Activated CD4-positive, alpha-beta T cell treated with anti-CD3 and anti-CD28 coated beads for 1 hour (primary cell): Measurements from ENCODE around the gene PLCB3.
A peak's percentile ranks its signal among the peaks of the same experiment; 100 is the strongest.
"Not testable (repeated sequence)": the region's sequence is repeated elsewhere in the genome, so short reads cannot be mapped to it uniquely, and the experiment has no call there.

Experiments used
- DNase-seq: peaks from one replicate; pipeline ENCODE4 v3.0.0-alpha.2; 2020

PLCB3 gene

DNA sequence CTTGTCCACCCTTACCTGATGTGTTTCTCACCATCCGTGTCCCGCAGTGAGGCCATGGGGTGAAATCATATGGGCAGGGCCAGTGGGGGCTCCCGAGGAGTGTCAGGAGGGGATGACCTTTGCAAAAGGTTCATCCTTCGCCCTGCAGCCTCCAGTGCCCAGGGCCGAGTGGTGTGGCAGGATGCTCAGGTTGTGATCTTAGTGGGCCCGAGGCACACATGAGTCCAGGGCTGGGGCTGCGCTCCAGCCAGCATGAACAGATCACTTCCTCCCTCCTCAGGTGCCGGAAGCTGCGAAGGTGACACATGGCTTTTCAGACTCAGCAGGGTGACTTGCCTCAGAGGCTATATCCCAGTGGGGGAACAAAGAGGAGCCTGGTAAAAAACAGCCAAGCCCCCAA is 13.3 kb upstream of the PLCB3 start:
- no peak for DNase-seq

DNA sequence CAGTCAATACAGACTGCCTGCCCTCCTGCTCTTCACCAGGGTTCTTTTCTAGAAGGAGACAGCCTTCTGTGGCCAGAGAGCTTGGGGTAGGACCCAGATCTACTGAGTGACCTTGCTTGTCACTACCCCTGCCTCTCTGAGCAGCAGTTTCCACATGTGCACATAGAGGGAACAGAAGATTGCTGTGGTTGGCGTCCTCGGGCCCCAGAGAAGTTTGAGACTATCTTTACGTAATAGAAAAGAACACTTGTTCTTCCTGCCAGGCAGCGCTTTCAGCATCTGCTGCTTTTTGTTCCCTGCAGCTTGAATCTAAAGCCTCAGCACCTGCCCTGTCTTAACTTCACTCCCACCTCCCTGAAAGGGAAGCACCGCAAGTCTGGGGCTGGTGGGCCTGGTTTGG is 12.3 kb upstream of the PLCB3 start:
- DNase-seq: no peak

DNA sequence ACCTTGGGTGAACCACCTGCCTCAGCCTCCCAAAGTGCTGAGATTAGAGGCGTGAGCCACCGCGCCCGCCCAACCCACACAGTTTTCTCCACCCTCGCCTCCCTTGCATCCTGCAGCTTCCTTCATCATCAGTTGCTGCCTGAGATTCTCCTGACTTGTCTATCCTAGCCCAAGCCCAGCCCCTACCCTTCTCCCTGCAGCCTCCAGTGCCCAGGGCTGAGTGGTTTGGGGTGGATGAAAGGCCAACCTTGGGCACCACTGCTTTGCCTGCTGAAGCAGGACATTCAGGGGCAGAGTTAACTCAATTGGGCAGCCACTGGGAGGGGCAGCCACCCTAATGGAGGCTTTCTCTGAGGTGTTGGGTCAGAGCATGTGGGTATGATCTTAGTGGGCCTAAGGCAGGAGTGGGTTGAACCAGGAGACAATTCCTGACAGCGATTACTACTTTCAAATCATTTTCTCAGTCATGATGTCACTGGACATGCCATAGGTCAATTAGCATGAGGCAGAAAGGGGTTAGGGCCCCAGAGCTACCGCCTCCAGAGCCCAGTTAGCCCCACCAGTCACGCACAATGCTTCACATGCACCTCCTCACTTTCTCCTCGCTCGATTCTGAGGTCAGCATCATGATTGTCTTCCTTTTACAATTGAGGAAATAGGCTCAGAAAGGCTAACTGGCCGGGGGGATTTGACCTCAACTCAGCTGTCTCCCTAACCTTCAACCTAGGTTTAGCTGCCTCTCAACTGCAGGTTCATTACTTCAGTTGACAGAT is 11.5 kb upstream of the PLCB3 start:
- no peak for DNase-seq

DNA sequence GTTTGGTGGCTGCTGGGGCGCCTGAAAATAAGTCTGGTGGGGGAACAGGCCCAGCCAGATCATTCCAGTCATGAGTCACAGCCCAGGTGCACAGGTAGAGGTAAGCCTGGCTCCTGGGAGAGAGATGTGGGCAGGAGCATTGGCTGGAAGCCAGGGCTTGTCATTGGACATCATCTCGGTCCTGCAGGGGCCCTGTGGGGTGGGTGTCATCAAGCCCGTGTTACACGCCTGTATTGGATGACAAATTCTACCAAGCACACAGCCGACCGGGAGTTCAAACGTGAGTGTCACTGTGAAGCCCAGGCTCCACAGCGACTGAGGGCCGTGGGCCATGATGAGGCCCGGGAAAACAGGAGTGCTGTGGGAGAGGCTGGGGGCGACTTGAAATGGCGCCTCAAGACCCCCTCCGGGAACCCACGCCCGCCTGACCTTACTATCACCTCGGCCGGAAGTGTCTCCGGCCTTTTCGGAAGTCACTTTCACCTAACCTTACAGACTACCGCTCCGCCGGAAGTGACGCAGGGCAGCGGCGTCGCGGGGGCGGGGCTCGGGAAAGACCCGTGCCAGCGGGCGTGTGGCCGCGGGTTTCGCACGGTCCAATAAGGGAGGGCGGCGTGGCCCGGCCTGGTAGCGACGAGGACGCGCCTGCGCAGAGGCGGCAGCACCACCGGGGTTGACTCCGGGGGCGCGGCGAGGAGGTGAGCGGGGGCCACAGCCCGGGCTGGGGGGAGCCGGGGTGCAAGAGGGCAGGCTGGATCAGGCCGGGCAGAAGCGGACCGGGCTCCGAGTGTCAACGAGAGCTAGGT is 10.7 kb upstream of the PLCB3 start, which contains the start of gene FKBP2:
Gene FKBP2, plus strand, starts transcription at position 661 of the 806 bp plus-strand sequence. CDS start 1,293 bp downstream, outside the sequence.
- DNase-seq: peak; percentile 98

DNA sequence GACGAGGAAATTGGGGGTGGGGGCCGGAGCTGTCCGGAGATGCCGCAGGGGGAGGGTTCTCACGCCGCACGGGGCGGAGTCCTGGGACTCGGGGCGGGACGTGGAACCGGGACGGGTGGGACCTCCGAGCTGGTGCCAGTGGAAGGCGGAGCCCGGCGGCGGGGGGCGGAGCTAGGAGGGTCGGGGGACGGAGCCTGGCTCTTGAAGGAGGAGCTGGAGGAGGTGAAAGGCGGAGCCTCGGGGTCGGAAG is 10.2 kb upstream of the PLCB3 start:
- peak; percentile 100 for DNase-seq

DNA sequence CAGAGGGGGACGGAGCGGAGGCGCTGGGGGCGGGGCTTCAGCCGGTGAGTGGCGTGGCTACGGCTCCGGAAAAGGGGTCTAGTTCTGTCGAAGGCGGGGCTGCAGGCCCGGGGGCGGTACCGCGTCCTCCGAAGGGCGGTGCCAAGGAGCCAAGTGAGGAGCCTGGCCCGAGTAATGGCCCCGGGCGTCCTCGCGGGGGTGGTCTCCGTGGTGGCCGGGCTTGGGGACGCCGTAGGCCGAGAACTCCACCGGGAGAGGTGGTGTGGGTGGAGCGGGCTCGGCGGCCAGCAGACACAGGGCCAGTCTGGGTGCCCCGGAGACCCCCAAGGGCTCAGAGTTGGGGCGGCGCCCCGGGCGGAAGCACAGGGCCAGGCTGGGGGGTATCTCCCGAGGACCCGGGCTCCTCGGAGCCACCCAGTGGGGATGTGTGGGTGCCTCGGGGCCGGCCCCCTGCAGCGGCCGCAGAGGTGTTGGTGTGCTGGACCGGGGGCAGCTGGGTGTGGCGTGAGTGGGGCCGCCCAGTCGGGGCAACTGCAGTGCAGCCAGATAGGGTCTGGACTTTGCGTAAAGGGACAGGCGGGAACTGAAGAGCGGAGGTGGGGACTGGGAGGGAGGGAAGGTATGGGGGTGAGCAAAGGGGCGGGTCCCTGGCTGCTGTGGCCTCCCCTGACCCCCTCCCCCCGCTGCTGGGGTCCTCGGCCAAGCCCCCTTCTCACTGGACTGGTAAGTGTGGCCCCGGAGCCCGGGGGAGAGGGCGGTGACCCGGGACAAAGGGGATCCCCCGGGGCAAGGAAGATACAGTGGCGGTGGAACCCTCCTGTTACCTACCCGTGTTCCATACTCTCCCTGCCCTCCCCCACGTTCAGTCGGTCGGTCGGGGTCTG is 9.6 kb upstream of the PLCB3 start:
- DNase-seq: no peak

DNA sequence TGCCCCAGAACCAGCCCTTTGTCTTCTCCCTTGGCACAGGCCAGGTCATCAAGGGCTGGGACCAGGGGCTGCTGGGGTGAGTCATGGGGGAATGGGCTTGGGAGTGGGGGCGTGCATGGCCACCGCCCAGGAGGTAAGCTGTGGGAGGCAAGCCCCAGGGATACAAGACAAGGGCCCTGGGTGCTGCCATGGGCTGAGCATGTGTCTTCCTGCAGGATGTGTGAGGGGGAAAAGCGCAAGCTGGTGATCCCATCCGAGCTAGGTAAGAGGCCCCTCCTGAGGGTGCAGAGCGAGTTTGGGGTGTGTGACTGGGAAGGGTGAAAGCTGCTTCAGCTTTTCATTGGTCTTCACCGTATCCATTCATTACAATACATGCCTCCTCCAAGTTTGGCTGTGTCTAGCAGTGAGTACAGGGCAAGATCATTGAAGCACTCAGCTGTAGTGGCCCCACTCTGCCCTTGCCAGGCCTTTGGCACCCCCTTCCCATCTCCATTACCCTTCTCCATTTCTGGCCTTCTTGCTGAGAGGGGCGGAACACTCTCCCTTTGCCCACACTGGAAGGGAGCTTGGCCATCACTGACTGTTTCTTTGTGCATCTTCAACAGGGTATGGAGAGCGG is 8.0 kb upstream of the PLCB3 start:
- DNase-seq: no peak

DNA sequence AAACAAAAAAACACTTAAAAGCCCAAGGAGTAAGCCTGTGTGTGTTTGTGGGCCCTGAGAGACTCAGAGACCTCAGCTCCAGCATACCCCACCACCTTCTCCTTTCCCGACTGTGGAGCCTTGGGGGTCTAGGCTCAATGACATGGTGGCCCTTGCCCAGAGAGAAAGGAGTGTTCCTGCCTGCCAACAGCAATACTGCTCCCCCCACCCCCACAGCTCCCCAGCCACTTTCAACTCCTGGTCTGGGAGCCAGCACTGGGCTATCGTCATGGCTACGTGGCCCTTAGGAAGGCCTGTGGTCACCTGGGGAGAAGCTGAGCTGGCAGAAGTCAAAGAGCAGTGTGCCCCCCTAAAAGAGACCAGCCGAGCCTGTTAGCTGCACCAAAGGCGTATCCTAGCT is 7.2 kb upstream of the PLCB3 start:
- DNase-seq: no peak

DNA sequence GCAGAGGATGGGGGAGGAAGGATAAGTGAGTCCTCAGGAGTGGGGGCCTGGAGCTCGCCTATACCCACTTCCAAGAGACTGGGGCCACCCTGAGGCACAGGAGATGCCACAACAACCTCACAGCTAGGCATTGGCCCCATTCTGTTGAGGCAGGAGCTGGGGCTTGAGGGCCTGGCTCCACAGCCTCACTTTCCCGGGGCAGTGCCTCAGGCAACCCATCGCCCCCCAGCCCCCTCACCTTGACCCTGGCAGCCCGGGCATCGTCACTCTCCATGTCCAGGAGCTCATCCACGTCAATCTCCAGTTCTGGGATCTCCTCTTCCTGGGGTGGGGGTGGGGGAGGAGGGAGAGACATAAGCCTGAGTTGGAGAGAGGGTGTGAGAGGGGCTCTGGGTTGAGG is 6.4 kb upstream of the PLCB3 start:
- DNase-seq: no peak

DNA sequence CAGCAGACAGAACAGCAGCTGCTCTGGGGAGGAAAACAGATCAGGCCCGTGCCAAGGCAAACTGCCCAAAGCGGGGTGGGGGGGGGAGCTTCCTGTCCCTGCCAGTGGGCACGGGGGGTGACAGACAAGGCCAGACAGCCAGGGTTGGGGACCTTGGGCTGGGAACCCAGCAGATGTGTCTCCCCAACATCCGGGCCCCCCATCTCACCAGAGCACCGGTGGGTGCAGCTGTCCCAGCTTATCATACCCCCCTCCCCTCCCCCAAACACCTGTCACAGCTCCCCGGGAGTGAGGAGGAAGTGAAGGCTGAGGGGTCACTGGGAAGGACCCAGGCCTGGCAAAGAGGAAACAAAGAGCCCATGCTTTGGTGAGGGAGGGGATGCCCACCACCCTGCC is 5.9 kb upstream of the PLCB3 start:
- peak; percentile 19 for DNase-seq

DNA sequence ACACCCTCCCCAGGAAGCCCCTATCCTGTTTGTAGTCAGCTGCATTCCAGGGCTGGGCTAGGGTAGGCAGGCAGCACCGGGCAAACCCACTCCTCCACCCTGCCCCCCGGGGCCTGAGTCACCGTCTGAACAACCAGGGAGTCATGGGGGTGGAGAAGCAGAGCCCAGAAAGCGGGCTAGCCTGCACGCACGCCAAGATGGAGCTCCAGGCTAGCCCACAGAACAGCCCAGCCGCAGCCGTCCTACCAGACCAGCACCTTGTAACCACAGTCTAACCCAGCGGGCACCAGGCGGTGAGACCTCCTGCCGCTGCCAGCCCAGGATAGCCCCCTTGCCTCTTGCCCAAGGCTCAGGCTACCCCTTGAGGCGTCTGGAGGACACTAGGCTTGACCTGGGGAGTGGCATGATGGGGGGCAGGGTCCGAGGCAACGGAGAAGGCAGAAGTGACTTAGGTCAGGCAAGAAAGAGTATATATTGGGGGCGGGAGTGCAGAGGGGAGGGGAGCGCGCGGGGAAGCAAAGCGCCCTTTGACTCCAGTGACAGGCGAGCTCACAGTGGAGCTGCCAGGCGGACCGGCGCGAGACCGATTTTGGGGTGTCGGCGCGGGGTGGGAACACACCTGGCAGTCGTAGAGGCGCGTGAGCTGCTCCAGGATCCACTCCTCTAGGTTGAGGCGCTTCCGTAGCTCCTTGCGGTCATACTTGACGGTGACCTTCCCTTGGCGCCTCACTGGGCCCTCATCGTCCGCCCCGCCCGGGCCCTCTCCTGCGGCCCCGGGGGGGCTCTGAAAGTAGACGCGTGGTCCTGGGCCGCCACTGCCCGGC is 5.3 kb upstream of the PLCB3 start:
- peak; percentile 62 for DNase-seq

DNA sequence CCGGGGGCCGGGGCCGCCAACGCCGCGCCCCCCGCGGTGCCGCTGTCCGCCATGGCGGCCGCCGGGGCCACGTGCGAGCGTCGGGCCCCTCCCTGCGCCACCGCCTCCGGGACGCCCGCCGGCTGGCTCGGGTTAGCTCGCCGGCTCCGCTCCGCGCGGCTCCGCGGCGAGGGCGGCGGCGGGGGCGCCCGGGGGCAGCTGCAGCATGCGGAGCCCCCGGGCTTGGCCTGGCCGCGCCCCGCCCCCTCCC is 4.8 kb upstream of the PLCB3 start:
- DNase-seq: not testable (repeated sequence)

DNA sequence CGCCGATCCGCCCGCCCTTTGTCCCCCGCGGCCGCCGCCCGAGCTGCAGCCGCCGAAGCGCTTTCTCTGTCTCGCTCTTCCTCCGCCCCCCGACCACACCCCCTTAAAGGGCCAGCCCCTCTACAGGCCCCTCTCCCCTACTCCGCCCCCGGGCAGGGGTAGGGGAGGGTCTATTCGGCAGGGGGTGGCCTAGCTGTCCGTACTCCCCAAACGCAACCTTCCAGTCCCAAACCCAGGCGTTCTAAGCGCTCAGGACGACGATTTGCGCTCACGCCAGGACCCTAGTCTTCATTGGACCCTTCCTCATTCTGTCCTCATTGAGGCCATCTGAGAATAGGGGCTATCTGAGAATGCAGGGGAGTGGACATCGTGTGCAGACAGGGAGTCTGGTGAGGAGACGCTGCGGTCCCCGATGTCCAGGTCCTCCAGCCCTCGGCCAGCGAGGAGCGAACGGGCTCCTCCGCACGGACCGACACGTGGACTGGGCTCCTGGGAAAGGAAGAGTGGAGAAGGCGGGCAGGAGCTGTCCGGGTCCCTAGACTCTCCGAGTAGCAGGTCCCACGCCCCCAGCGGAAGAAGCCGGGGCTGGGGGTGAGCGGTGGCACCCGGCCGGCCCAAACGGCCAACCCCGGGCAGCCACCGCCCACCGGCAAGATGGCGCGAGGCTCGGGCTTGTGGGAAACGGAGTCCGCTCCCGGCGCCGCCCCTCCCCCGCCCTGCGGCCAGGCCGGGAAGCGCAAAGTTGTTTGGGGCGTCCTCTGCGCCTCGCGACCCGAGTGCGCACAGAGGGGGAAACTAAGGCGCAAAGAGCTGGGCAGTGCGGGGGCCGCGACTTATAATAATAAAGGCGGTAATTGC is 4.2 kb upstream of the PLCB3 start, which contains the start of gene PPP1R14B:
Gene PPP1R14B, minus strand, starts transcription at position 73 of the 858 bp plus-strand sequence. CDS start 270 bp downstream, outside the sequence.
- peak; percentile 63 for DNase-seq

DNA sequence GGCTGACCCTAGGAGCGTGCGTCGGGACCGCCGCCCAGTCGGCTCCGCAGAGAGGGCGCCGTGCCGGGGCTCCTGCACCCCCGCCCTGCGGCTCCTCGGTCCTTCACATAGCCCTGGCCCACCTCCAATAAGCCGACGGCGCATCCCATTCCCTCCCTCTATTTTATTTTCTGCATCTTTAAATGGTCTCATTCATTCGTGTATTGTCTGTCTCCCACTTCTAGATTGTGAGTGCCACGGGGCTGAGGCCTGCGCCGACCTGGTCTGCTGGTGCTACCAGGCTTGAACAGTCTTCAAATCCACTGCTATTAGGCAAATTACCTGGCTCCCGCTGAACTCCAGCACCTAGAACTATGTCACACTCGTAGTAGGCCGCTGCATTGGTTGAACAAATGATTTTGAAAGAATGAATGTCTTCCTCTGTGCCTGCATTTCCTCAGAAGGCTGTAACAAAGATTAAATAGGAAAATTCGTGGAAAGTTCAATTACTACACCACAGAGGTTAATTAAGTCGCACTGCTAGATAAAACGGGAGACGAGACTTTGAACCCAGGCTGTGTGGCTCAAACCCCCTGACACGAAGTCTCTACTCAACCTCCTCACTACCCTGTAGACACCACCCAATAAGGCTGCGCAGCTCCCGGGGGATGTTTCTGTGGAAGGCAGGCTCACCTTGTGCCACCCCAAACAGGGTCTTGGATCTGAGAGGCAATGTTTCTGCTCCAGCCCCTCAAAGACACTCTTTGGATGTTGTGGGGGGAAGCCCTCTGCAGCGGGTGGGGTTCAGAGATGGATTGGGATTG is 3.4 kb upstream of the PLCB3 start:
- DNase-seq: no peak

DNA sequence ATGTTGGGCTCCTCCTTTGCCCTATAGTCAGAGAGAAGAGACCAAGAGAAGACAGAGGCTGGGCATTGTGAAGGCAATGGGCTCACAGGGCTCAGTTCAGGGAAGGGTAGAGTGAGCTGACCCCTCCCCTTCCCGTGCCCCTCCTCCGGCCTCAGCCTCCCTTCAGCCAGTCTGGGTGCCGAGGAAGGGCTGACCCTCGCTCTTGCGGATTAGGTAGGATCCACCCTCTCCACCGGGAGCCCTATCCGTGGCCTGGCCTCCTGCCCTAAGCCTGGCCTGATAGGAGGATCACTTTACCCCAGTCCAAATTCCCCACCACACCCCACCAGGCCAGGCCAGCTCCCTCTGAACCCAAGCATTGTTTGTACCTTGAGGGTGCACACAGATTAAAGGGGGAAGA is 2.8 kb upstream of the PLCB3 start:
- no peak for DNase-seq

DNA sequence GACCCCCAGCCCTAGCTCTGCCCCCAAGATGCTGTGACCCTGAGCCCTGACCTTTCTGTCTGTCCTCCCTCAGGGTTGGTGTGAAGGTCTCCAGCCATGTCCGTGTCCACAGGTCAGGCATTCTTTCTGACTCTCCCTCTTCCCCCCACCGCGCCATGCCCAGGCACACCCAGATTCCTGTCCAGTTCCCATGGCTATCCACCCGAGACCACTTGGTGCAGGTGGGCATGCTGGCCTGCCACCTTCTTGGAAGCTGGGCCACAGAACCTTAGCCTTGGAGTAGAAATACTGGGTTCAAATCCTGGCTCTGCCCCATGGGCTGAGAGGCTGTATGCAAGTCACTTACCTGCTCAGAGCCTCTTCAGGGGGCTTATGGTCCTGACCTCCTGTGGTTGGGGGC is 2.3 kb upstream of the PLCB3 start:
- no peak for DNase-seq

DNA sequence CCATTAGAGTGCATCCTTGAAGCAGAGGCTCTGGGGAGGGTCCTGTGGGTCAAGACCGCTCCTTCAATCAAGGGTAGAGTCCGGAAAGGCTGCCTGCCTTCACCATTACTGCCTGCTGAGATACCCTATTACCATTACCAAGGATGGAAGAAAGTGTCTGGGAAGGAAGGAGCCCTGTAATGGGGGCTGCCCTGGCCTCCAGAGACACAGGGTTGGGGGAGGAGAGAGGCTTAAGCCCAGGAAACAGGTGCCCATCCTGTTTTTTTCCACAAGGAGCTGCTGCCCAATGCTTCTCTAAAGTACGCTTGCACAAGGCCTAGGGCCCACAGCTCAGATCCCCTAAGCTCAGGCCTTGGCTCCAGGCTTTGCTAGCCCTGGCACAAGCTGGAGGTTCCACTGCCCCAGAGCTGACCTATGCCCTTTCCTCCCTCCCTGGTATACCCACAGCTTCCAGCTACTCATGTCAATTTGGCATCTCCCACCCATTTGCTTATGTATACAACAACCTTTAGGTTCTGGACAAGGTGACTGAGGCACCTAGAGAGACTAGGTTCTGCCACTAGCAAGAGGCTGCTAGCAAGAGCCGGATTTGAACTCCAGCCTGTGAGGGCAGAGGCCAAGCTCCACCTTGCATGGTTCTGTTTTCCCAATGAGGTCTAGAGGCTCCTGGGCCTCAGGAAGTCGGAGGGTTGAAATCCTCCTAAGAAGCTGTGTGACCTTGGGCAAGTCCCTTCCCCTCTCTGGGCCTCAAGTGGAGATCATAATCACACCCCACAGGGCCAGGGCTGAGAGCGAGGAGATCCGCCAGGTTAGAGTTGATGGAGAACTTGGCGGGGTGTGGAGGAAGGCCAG is 1.5 kb upstream of the PLCB3 start:
- DNase-seq: no peak

DNA sequence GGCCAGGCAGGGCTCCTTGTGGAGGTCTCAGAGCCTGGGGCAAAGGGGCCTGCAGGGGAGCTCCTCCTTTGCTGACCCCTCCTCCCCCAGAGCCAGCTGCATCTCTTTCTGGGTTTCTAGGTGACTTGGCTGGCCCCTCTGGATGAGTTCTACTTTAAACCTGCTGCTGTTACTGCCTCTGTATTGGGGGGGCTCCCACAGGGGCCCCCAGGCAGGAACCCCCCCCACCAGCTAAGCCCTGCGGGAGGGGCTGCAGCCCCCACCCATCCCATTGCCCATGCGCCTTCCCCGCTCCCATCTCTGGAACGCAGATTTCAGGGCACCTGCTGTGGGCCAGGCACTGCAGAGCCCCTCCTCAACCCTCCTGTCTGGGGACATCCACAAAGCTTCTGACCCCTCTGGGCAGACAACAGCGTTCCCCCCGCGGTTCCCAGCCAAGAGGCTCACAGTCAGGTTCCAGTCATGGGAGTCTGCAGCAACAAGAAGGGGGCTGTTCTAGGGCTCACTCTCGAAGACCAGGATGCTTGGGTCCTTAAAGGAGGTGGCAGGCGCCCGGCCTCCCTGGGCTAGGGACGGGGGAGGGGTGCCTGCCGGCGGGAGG is 815 bp upstream of the PLCB3 start:
- DNase-seq: no peak

DNA sequence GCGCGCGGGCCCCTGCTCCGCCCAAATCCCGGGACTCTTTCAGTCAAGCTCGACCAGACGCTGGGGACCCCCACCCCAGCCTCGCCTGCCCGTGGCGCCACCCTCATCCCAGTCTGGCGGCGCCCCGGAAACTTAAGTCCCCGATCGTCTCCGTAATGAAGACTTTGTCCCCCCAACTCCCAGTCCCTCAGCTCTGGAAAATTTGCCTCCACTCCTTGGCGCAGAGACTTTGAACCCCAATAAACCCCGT is 348 bp downstream of the PLCB3 start:
- DNase-seq: no peak
